ENCODE results near the gene SLC48A1. TPM values are rescaled to one million over a fixed set of nuclear protein-coding genes. Genes with fewer than 3 reads are reported as not detected.

SLC48A1 gene
- total RNA-seq, 2 experiments from 2014 or later, result 12.0 to 12.9 TPM

DNA sequence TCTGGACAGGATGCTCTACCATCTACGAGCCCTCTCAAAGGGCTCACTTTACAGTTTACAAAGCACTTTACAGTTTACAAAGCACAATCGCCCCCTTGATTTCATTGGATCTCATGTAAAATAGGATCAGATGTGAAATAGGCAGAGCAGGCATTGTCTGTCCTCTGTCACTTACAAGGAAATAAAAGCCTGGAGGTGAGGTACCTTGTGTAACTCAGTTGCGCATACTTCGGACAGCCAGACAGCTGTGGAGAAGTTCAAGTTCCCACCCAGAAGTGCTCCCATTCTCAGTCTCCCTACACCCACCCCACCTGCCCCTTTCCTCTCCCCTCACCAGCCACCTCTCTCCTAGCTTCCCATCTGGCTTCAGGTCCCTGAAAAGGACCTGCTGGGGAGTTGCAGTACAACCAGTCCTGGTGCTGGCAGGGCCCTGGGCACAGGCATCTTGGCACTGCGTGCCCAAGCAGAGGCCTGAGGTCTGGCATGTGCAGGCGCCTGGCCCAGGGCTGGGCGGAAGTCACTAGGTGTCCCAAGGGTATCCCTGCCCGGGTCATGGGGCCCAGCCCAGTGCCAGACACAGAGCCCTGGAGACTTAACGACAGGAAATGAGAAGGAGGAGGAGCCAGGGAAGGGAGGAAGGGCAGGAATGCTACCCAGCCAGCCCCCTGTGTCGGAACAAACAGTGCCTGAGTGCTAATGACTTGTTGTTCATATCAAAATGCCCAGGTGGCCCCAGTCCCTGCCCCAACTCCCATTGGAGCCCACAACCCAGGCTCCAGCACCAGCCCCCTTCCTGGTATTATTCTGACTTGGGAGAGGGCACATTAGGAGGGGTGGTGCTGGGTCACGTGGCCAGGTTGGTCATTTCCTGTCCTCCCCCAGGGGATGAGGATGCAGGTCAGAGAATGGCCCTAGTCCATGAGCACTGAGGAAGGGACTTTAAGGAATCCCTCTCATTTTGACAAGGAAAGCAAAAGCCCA lies 19.7 kb upstream of the SLC48A1 start:
- CTCF ChIA-PET, result interaction anchor here (1.1 to 14.0 kb wide), 2 partner anchors 11 to 26 kb away, joined by 3 to 147 read pairs; no protein-coding TSS in a partner anchor
- POLR2A ChIA-PET, result no interaction called here

DNA sequence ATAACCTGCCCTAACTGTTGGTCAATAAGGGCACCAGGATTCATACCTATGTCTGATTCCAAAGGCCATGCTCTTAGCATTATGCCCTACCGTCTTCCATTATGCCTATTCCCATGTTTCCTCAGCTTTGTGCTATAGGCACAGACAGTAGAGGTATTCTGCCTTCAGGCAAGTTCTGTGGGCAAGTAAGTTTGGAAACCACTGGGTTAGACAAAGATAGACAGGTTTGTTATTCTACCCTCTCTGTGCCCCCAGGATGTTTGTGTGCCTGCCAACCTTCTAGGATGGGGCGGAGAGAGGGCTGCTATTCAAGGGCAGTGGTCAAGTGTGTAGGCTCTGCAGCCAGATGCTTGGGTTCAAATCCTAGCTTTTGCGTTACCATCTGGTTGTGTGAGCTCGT lies 18.9 kb upstream of the SLC48A1 start:
- POLR2A ChIA-PET, result no interaction called here
- CTCF ChIA-PET, result interaction anchor here (1.1 to 14.0 kb wide), 3 partner anchors 11 to 85 kb away, joined by 3 to 147 read pairs (median 10); no protein-coding TSS in a partner anchor

DNA sequence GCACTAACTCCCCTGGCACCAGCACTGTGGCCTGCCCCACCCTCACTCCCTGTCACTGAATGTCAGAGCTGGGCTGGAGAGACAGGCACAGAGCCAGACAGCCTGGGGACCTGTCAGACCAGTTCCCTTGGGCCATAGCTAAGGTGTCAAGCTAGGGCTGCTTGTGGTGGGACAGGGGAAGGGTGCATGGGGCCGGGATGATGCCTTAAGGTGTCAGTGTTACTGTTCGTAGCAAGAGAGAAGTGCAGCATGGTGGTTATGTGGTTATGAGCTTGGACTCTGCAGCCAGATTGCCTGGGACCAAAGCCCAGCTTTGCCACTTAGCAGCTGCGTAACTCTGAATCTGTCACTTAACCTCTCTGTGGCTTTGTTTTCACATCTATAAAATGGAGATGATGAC lies 18.2 kb upstream of the SLC48A1 start:
- CTCF ChIA-PET, result interaction anchor here (1.1 to 14.0 kb wide), 7 partner anchors 12 to 84 kb away, joined by 3 to 147 read pairs (median 6); no protein-coding TSS in a partner anchor
- POLR2A ChIA-PET, result interaction anchor here (0.9 to 1.2 kb wide), 2 partner anchors 49 to 78 kb away, joined by 3 to 4 read pairs; partner anchors contain the start of gene RPAP3

DNA sequence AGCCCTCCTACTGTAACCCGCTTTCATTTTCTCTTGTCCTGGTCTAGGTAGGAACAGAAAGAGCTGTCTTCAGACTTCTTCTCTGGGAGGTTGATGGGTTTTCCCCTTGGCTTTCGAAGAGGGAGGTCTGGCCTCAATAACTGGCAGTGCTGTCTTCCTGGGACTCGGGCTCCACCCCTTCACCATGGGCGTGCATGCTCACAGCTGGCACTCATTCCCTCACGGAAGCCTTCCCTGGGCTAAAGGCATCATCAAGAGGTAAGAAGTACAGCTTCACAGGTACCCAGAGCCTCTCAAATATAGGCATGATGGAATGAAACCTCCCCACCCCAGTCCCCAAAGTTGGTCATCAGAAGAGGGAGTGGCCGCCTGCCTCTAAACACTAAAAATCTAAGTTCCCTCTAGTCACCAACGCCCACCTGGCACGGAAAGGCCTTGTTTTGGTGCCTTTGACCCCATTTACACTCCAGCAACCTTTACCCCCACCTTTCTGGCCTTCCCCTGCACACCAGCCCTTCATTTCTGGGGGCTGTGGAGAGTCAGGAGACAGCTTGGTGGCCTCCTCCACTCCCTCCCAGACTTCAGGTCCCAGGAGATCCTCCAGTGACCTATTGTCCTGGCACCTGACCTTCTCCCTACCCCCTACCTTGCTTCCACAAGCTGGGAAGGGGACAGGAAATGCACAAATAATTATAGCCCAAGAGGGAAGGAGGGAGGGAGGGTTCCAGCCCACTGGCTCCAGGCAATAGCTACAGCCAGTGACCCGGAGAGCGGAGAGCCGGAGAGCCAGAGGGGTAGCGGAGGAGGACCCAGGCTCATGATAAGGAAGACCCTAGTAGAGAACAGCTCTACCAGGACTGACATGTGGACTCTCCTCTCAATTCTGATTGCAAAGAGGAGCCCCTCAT lies 17.1 kb upstream of the SLC48A1 start:
- ChIA-PET CTCF (interaction anchor here (1.5 to 14.0 kb wide), 6 partner anchors 12 to 83 kb away, joined by 3 to 147 read pairs (median 8); no protein-coding TSS in a partner anchor), POLR2A (interaction anchor here (0.9 to 1.3 kb wide), 3 partner anchors 15 to 77 kb away, joined by 3 to 4 read pairs (median 3); partner anchors contain the start of gene RPAP3)

DNA sequence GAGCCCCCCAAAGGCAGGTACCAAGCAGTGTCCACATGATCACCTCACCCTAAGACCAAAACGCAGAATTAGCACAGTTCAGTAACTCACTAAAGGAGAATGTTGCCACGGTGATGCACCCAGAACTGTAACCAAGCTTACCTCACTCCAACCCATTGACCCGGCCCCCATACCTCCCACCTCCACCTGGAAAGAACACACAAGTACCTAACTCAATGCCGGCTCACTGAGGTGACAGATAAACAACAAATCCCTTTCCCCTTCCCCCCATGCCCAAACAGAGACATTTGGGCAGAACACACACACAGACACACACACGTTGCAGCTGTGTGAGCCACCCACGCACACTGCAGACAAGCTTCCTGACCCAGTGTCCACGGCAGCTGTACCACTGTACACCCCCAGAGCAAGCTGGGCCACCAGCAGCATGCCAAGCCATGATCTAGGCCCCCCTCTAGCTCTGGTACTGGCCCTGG lies 15.6 kb upstream of the SLC48A1 start:
- POLR2A ChIA-PET, result interaction anchor here (0.6 kb wide), 1 partner anchor 25 kb away, joined by 5 read pairs; no protein-coding TSS in a partner anchor
- CTCF ChIA-PET, result interaction anchor here (1.2 to 14.0 kb wide), 7 partner anchors 10 to 80 kb away, joined by 3 to 147 read pairs (median 8); partner anchors contain the start of gene SLC48A1

DNA sequence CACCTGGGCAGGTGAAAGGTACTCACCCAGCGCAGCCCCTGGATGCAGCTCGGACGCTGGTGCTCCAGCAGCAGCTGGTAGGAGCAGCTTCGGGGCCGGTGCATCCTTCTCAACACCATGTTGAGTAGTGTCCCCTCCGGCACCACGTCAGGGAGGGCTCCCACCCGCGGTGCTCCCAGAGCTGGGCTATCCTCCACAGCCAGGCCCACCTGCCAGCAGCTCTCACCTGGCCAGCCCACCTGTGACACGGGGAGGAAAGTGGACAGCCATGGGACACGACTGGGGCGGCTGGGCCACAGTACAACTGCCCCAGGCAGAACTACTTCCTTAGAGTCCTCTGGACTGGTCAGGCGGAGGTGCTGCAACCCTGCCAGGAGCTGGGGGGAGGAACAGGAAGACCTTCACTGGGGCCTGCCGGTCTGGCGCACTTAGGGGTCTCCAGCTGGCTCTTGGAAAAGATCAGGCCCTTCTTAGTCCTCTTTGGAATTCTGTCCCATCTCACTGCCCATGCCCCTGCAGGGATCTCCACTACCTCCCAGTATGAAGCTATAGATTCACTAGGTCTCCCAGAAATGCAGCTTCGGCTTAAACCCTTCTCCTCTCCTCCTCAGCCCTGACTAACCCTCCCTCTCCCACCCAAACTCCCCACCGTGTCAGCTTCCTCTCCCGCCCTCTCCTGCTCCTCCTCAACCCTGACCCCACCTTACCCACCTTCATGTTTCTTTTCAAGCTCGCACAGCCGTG lies 15.0 kb upstream of the SLC48A1 start:
- ChIA-PET POLR2A (interaction anchor here (0.6 kb wide), 3 partner anchors 24 to 401 kb away, joined by 3 to 7 read pairs (median 5); no protein-coding TSS in a partner anchor), CTCF (interaction anchor here (0.6 to 14.0 kb wide), 9 partner anchors 10 to 147 kb away, joined by 3 to 147 read pairs (median 7); partner anchors contain the start of genes SLC48A1 and VDR)

DNA sequence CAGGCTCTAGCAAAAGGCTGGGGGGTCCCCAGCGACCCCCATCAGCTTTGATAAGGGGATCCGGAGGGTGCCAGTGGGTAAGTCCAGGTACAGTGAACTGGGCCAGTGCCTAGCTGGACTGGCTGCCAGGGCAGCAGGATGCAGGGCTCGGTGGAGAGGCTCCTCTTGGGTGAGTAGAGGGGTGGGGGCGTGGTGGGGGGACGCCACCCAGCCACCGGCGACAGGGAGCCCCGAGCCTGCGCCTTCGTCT lies 14.5 kb upstream of the SLC48A1 start:
- CTCF ChIA-PET, result interaction anchor here (0.6 to 14.0 kb wide), 8 partner anchors 9 to 146 kb away, joined by 3 to 147 read pairs (median 8); partner anchors contain the start of genes SLC48A1 and VDR
- POLR2A ChIA-PET, result interaction anchor here (0.6 kb wide), 2 partner anchors 332 to 402 kb away, joined by 3 to 7 read pairs; no protein-coding TSS in a partner anchor

DNA sequence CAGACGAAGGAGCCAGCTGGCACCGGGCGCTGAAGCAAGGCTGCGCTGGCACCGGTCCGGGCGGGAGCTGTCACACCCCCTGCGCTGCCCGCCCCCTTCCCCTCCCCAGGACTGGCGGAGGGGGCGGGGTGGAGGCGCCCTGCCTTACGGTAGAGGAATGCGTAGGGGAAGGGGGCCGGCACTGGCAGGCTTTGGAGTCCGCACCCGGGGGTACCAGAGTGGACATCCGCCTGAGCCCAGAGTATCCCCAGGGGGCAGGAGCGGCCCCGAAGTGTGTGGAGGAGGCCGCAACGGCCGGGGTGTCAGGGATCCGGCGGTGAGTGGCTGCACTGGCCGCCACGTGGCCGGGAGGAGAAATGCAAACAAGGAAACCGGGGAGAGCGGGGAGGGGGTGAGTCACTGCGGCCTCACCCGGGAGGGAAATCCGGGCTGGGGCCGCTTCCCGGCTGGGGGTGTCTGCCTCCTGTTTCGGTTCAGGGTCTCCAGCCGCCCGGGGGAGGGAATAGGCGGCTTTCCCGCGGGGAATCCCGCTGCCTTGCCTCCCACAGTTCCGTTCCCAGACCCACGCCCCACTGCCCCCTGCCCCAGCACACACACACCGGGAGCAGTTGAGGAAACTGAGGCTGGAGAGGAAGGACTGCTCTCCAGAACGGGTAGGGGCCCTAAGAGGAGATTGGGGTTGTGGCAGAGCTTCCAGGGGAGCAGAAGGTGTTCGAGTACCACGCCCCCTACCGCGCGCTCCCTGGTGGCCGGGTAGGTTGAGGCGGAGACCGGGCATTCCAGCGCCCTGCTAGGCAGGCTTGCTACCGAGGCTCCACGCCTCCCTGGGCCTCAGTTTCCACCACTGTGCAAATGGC lies 14.0 kb upstream of the SLC48A1 start, which contains the start of gene RAPGEF3:
RAPGEF3 (minus strand) TSS at position 47 of the 857 bp plus-strand sequence. CDS start 324 bp downstream, outside the sequence.
- CTCF ChIA-PET, result interaction anchor here (0.8 to 14.0 kb wide), 8 partner anchors 9 to 146 kb away, joined by 3 to 147 read pairs (median 8); partner anchors contain the start of genes SLC48A1 and VDR
- POLR2A ChIA-PET, result interaction anchor here (0.6 kb wide), 2 partner anchors 331 to 402 kb away, joined by 3 to 7 read pairs; no protein-coding TSS in a partner anchor

DNA sequence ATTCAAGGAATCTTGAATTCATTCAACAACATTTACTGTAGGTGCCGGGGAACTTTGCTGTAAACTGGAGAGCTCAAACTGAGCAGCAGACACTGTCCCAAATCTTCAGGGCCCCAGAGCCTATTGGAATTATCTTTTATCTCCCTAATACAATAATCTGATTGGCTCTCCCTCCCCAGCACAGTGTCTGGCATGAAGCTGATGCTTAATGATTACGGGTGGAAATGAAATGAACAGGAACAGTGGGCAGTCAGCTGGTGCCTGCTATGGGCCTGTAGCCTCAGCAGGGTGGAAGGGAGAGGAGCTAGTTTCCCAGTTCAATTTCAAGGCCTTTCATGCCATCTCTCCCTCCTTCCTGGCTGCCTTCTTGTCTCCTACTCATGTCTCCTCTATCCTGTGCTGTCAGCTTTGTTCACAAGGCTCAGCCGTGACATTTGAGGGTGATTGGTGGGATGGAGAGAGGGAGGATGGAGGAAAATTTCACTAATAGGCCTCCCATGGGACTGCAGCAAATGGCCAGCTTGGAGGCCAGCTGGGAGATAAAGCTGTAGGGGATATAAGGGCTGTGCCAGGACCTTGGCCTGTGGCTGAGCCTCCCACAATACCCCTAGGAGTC lies 10.1 kb upstream of the SLC48A1 start:
- ChIA-PET CTCF (interaction anchor here (1.3 to 14.0 kb wide), 3 partner anchors 20 to 48 kb away, joined by 4 to 147 read pairs (median 5); no protein-coding TSS in a partner anchor), POLR2A (no interaction called here)

DNA sequence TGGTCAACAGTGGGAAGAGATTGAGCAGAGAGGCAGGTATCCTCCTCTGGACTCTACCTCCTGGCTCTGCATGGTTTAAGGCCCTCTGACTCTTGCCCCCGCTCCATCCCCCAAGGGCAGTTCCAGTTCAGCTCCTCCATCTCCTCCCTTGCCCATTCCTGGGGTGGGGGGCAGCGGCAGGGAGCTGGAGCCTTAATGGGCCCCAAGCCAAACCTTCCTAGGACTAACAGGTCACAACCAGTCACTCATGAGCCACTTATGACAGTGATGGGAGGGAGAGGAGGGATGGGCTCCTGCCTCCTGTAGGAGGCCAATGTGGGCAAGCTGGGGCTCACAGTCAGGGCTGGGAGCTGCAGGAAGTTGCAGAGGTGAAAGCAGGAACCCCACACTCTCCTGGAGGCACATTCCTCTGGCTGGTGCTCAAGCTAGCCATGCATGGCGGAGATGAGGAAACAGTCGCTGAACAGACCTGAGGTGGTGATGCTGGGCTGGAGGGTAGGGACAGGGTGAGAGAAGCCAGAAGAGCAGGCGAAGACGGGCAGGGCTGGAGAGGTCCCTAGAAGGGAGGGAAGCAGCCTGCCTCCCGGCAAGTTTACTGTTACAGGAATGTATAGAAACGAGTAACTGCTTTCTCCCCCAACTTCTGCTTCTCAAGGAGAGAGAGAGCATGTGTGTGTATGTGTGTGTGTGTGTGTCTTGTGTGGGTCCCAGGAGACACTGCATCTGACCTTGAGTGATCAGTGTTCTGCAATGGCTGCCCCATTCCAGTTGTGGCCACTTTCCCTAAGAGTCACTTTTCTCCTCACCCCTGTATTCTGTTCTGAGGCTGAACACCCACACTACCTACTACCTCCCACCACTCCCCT lies 9.3 kb upstream of the SLC48A1 start:
- CTCF ChIA-PET, result interaction anchor here (1.3 to 14.0 kb wide), 2 partner anchors 21 to 47 kb away, joined by 4 to 147 read pairs; no protein-coding TSS in a partner anchor

DNA sequence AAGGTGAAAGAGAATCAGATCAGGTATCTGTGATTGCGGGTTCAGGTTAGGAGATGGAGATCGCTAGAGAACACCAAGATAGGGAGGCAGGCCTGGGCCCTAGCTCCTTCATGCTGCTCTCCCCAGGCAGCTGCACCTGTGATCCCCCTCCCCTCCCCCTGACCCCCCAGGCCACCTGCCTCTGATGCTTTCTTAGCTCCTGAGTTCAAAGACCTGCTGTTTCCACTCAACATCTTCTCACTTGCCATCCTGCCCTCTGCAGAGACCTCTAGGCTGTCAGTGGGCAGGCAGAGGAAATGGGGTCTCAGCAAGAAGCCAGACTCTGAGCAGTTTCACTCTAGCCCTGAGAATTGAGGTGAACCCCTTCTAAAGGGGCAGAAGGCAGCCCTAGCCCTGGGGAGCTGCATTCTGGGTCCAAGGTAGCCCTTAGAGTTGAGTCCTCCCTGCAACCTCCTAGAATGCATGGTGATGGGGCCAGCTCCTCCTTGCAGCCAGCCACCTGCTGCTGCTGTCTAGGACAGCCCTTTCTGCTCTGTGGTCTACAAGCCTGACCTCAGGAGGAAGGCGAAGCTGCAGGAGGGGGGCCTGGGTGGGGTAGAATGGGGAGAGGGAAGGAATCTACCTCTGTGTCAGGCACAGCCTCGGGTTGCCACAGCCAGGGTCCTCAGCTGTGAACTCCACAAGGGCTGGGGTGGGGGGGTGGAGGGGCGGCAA lies 6.4 kb upstream of the SLC48A1 start:
- CTCF ChIA-PET, result interaction anchor here (0.6 to 19.2 kb wide), 17 partner anchors 9 to 1244 kb away, joined by 3 to 289 read pairs (median 4); partner anchors contain the start of genes ENDOU and RAPGEF3
- POLR2A ChIA-PET, result no interaction called here

More for the DNA sequence above, 9.3 kb upstream of the SLC48A1 start:
- POLR2A ChIA-PET, result no interaction called here

DNA sequence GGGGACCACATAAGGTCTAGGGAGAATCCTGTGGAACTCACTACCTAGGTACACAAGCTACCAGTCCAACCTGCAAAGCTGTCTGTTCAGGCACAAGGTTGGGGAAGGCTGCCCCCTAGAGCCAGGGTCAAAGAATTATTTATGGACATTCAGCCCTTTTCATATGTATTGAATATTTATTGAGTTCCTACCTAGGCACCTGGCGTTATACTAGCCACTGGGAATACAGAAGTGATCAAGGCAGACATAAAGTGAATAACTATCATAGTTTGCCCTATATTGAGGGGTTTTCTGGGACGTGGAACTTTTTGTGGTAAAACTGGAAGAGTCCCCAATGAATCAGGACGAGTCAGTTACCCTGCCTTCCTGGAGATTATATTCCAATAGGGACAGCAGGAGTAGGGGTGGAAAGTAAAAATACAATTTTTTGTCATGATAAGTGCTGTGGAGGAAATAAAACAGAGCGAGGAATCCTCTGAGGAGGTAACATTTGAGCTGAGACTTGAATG lies 5.8 kb upstream of the SLC48A1 start:
- CTCF ChIA-PET, result interaction anchor here (0.5 to 19.2 kb wide), 17 partner anchors 10 to 1641 kb away, joined by 3 to 289 read pairs (median 4); partner anchors contain the start of genes ENDOU and RAPGEF3

DNA sequence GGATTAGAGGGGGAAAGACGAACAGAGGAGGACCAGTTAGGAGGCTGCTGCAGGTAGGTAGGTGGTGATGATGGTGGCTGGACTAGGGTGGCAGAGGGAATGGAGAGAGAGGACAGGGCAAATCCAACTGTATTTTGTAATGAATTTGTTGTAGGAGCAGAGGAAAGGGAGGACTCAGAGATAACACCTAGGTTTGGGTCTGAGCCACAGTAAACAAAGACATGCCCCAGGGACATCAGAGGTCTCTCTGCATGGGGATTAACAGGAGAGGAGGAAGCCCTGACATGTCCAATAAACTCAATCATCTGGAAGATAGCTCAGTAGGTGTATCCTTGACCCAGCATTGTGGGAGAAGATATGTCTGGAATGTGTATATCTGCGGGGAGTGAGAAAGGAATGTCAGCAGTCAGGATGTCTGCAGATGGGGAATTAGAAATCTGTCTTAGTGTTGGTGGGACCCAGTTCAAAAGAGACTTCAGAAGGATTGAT lies 4.7 kb upstream of the SLC48A1 start:
- POLR2A ChIA-PET, result no interaction called here
- CTCF ChIA-PET, result interaction anchor here (1.0 to 19.2 kb wide), 7 partner anchors 10 to 69 kb away, joined by 3 to 289 read pairs (median 13); partner anchors contain the start of gene RAPGEF3

More for the DNA sequence above, 5.8 kb upstream of the SLC48A1 start:
- POLR2A ChIA-PET, result no interaction called here

Data from activated CD8-positive, alpha-beta memory T cell treated with anti-CD3 and anti-CD28 coated beads for 36 hours (primary cell).